DOHH2 (cell line): Measurements from ENCODE around the gene PTPRN2.

Experiments used
- EZH2phosphoT487 ChIP-seq: fragments of 200-600 bp; sonication (generic); IDR thresholded peaks from 2 replicates; pipeline ENCODE4 v1.6.1; 2017; ENCODE audit warnings: borderline replicate concordance, mild to moderate bottlenecking, antibody characterized with exemption, low read length, moderate library complexity, mixed read lengths
- TF ChIP-seq, protein P1 (sequence below): fragments of 200-600 bp; sonication (generic); IDR thresholded peaks from one replicate; pipeline ENCODE4 v1.5.1; 2014; ENCODE audit warnings: antibody characterized with exemption, mild to moderate bottlenecking, low read depth, low read length; ENCODE audit not compliant: poor library complexity, severe bottlenecking

DNA sequence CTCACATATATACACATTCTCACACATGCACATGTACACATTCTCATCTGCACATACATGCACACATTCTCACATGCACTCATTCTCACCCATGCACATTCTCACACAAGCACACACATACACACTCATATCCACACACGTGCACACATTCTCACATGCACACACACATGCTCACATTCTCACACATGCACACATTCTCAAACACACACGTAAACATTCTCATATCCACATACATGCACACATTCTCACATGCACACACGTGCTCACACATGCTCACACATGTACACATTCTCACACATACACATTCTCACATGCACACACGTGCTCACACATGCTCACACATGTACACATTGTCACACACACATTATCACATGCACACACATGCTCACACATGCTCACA, 260.6 kb downstream of the PTPRN2 start:
- TF ChIP-seq, protein P1, sequence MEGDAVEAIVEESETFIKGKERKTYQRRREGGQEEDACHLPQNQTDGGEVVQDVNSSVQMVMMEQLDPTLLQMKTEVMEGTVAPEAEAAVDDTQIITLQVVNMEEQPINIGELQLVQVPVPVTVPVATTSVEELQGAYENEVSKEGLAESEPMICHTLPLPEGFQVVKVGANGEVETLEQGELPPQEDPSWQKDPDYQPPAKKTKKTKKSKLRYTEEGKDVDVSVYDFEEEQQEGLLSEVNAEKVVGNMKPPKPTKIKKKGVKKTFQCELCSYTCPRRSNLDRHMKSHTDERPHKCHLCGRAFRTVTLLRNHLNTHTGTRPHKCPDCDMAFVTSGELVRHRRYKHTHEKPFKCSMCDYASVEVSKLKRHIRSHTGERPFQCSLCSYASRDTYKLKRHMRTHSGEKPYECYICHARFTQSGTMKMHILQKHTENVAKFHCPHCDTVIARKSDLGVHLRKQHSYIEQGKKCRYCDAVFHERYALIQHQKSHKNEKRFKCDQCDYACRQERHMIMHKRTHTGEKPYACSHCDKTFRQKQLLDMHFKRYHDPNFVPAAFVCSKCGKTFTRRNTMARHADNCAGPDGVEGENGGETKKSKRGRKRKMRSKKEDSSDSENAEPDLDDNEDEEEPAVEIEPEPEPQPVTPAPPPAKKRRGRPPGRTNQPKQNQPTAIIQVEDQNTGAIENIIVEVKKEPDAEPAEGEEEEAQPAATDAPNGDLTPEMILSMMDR = no peak
- TF ChIP-seq EZH2phosphoT487 = no peak
